Choroid plexus epithelial cell (primary cell): ENCODE data around the gene DEPDC7.
"Not testable (repeated sequence)": the region's sequence is repeated elsewhere in the genome, so short reads cannot be mapped to it uniquely, and the experiment has no call there.

Source experiments
- DNase-seq: peaks from one replicate; pipeline ENCODE4 v3.0.0-alpha.2; 2010; ENCODE audit warnings: low read depth
- H3K4me3 ChIP-seq: 2 replicates; pipeline ENCODE4 v1.5.1; 2011; ENCODE audit warnings: low read depth, mild to moderate bottlenecking, control low read depth, low read length, moderate library complexity
- CTCF ChIP-seq: conservative IDR thresholded peaks from 2 replicates; pipeline ENCODE4 v1.5.1; 2011; ENCODE audit warnings: low read depth, mild to moderate bottlenecking, control low read depth, inconsistent platforms, low read length, moderate library complexity

The DEPDC7 gene

GRCh38 chr11:33045551-33046255, 30.0 kb downstream of the DEPDC7 start:
- no peak for TF ChIP-seq CTCF
- no peak overlapping the region for H3K4me3 ChIP-seq
- DNase-seq = no peak

GRCh38 chr11:33048701-33049100, 33.0 kb downstream of the DEPDC7 start:
- not testable (repeated sequence) for H3K4me3 ChIP-seq

GRCh38 chr11:33049565-33050408, 34.1 kb downstream of the DEPDC7 start:
- H3K4me3 ChIP-seq, DNase-seq: not testable (repeated sequence)

More at GRCh38 chr11:33048701-33049100, 33.0 kb downstream of the DEPDC7 start:
- DNase-seq = not testable (repeated sequence)

- TF ChIP-seq CTCF = no peak
- H3K4me3 ChIP-seq = no peak overlapping the region
- no peak for DNase-seq
These were observed 36.6 kb downstream of the DEPDC7 start for GRCh38 chr11:33052231-33052630.

GRCh38 chr11:33055375-33055774, 39.7 kb downstream of the DEPDC7 start:
- DNase-seq = no peak
- no peak overlapping the region for H3K4me3 ChIP-seq
- TF ChIP-seq CTCF = no peak

GRCh38 chr11:33057284-33057683, 41.6 kb downstream of the DEPDC7 start:
- no peak for TF ChIP-seq CTCF
- DNase-seq = no peak
- no peak overlapping the region for H3K4me3 ChIP-seq

GRCh38 chr11:33059331-33060007, 43.8 kb downstream of the DEPDC7 start:
- no peak for DNase-seq
- H3K4me3 ChIP-seq = no peak overlapping the region
- no peak for TF ChIP-seq CTCF

- no peak for DNase-seq
- TF ChIP-seq CTCF = no peak
These were observed 44.6 kb downstream of the DEPDC7 start for GRCh38 chr11:33060271-33060670.

More at GRCh38 chr11:33060271-33060670, 44.6 kb downstream of the DEPDC7 start:
- no peak overlapping the region for H3K4me3 ChIP-seq
